ENCODE measurements around the gene ABHD6.
"Not testable (repeated sequence)": the region's sequence is repeated elsewhere in the genome, so short reads cannot be mapped to it uniquely, and the experiment has no call there.

ABHD6 gene, protein sequence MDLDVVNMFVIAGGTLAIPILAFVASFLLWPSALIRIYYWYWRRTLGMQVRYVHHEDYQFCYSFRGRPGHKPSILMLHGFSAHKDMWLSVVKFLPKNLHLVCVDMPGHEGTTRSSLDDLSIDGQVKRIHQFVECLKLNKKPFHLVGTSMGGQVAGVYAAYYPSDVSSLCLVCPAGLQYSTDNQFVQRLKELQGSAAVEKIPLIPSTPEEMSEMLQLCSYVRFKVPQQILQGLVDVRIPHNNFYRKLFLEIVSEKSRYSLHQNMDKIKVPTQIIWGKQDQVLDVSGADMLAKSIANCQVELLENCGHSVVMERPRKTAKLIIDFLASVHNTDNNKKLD

DNA sequence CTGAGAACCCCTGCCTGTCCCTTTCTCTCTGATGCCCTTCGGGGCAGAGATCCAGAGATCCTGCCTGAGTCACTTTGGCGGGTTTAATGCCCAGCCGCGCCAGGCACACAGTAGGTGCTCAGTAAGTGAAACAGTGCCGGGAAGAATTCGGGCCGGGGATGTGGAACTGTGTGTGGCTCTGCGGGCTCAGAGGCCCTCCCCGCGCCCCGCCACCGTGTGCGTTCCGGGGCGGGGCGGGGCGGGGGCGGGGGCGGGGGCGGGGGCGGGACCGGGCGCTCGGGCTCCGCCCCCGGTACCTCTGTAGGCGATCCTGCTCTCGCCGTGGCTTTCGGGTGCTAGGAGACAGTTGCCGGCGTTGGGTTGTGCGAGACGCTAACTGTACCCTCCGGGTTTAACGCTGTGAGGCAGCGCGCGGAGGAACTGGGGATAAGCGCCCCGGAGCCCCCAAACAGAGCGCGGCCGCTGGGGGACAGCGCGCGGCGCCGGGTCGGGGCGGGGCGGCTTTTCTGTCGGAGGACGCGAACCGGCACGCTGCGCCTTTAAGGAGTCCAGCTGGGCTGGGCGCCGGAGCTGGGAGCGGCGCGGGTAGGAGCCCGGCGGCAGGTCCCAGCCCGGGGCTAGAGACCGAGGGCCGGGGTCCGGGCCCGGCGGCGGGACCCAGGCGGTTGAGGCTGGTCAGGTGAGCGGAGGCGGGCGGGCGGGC, at the start of gene ABHD6:
ABHD6 (plus strand) TSS at position 555 of the 703 bp plus-strand sequence. CDS start 18,795 bp downstream, outside the sequence.
- peak; percentile 70 for DNase-seq

DNA sequence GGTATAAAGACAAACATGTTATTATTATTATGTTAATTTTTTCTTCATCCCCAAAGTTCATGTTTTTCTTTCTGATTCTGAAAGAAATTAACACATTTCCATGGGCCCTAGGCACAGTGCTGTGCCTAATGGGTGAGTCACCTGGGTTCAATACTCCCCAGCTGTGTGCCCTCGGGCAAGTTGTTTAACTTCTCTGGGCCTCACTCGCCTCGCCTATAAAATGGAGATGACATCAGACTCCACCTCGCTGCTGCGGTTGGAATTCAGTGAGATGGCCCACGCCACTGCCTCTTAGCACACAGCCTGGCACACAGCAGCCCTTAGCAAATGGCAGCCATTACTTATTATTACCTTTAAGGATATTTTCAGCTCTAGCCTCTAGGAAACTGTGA, 49.4 kb upstream of the ABHD6 start:
- DNase-seq = no peak

DNA sequence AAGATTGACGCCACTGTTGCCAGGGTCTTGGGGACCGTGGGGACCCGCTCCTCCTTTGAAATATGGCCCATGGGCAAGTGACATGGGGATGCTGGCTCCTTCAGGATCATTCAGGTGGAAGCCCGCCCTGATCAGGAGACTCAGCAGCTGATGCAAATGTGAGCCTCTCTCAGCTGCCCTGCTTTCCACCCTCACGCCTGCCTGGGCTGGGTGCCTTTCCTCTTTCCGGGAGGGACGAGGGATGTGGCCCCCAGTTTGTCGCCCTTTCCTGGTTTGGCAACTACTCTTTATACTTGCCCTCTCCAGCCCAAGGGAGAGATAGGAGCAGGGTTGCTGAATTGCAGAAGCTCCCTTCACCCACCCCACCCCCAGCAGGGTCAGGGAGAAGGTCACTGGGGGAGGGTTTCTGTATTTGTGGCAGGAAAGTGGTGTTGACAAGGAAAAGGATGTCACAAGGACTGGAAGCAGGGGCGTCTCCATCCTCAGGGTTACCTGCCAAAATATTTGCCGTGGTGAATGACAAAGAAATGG, 48.6 kb upstream of the ABHD6 start:
- peak; percentile 14 for DNase-seq

DNA sequence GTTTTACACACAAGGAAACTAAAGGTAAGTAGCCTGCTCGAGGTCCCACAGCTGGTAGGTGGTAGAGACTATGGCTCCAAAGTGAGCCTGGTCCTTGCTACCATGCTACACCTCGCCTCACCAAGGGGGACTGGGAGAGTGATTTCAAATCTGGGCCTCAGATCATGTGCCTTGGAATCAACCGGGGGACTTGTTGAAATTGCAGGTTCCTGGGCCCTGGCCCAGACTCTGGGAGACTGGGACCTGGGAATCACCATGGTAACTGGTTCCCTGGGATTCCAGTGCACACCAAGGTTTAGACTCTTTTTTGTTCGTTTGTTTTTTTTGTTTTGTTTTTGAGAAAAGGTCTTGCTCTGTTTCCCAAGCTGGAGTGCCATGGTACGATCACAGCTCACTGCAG, 47.9 kb upstream of the ABHD6 start:
- DNase-seq = no peak

DNA sequence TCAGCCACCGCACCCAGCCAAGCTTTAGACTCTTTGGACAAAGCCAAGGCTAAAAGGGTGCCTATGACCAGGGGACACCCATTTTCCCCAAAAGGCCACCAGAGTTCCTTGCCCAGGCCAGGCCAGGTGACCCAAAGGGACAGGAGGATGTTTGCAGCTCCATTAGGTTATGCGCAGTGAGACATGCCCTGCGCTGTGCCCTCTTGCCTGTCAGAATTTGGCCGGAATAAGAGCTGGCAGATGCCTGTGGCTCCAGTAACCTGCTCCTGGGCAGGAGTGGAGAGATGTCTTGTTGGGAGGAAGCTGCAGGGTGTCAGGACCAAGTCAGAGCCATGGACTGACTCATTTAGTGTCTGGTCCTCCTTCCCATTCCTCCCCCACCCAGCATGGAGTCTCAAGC, 47.3 kb upstream of the ABHD6 start:
- no peak for DNase-seq

DNA sequence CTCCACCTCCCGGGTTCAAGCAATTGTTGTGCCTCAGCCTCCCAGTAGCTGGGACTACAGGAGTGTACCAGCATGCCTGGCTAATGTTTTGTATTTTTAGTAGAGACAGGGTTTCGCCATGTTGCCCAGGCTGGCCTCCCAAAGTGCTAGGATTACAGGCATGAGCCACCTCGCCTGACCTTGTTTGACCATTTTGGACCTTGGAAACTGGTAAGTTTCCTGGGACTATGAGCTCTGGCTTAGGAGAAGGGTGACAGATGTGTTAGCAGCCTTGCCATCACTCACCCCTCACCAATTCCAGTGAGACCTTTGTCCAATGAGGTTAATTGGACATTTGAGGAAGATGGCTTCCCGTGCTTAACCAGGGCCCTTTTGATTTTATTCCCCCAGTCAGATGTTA, 46.7 kb upstream of the ABHD6 start:
- DNase-seq = no peak

DNA sequence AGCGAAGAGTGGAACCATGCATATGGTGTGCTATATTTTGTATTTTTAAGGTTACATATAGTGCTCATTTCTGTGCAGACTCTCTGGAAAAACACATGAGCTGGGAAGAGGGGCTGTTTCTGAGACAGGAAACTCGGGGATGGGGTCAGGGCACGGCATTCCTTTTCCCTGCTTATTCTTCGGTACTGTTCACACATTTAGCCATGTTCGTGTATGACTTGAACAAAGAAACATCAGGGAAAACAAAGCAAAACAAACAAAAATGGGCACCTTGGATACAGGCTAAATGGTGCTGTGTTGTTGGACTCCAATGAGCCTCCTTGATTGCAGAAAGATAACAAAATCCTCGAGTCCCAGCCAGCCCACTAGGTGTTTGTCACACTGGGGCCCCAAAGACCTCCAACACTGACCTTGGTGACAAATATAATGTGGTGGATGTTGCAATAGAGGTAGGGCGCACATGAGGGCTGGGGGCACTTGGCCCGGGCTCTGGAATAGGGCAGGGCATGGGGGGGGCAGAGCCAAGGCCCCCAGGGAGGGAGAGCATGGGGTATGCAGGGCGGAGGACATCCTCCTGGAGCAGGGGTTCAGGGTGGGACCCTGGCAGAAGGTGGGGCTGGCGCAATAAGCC, 46.1 kb upstream of the ABHD6 start:
- DNase-seq = no peak

DNA sequence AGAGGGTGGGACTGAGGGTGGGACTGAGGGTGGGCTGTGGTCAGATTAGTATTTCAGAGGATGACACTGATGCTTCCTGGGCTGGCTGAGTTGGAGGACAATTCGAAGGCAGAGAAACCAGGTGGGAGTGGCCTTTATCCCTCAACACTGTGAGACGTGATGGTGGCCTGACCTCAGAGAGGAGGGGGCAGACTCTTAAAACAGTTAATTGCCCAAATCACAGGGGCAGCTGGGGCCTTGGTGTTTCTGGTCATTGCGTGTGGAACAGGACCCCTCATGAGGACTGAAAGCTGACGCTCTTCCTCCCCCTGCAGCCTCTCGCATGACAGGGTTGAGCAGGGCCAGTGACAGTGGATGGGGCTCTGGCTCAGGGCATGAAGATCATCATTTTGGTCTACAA, 45.5 kb upstream of the ABHD6 start:
- DNase-seq = no peak

DNA sequence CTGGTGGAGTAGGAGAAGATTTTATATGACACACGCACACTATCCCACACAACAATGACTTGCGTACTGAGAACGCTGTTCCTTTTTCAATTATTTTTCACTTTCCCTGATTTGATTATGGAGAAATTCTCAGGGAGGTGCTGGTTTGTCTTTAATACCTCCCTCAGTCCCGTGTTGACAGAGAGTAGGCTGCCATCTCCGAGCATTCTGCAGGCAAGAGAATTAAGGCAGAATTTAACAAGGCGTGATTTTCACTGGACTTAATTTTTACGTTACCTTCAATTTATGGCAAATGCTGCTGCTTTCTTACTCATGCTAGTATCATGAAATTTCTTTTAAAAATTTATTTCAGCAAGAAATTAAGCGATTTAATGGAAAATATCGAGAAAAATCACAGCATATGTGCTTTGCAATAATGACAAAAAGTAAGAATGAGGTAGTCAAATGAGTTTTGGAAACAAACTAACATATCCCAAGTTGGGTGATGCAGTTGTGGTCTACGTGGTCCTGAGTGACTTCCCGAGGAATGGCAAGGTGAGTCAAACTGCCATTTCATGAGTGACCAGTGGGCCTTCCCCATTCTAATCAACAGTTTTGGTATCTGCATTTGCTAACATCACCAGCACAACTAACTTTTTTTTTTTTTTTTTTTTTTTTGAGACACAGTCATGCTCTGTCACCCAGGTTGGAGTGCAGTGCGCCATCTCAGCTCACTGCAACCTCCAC, 43.7 kb upstream of the ABHD6 start:
- DNase-seq = no peak

DNA sequence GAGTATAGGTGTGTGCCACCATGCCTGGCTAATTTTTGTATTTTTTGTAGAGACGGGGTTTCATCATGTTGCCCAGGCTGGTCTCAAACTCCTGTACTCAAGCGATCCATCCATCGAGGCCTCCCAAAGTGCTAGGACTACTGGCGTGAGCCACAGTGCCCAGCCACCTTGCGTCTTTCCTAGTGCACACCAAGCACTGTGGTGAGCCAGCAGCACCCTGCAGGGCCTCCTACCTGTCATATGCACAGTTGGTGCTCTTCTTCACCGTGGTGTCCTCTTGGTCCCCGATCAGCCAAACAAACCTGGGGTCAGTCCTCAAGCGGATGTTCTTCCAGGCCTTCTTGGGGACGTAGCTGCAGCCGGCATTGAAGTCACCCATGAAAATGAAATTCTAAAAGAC, 40.0 kb upstream of the ABHD6 start:
- DNase-seq = no peak

DNA sequence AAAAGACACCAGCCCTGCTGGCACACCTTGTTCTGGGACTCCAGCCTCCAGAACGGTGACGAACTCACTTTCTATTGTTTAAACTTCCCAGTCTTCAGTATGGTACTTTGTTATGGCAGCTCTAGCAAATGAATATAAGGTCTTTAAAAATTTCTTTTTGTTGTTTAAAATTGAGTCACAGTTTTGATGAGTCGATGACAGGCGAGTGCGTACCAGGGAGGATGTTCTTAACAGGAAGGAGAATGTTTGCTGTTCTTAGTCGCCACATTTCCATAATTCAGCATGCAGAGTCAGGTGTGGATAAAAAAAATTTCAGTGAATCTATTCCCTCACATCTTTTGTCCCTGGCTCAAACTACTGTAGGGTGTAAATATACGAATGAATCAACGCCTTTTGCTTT, 39.2 kb upstream of the ABHD6 start:
- DNase-seq = peak; percentile 5

DNA sequence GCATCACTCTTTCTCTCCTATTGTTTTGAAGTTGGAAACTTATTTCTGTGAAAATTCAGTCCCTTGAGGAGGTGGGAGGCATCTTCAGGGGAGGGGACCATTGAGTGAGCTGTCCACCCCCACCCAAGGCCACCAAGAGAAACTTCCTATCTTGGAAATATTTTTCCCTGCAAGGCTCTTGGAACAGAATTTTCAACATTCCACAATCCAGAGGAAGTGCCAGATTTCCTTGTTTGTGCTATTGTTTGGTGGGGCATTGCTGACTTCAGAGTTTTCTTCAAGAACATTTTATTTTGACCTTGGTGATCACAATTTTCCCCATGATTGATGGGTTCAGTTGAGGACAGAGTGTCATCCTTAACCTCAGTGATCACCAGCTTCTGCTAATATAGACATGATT, 38.8 kb upstream of the ABHD6 start:
- no peak for DNase-seq

DNA sequence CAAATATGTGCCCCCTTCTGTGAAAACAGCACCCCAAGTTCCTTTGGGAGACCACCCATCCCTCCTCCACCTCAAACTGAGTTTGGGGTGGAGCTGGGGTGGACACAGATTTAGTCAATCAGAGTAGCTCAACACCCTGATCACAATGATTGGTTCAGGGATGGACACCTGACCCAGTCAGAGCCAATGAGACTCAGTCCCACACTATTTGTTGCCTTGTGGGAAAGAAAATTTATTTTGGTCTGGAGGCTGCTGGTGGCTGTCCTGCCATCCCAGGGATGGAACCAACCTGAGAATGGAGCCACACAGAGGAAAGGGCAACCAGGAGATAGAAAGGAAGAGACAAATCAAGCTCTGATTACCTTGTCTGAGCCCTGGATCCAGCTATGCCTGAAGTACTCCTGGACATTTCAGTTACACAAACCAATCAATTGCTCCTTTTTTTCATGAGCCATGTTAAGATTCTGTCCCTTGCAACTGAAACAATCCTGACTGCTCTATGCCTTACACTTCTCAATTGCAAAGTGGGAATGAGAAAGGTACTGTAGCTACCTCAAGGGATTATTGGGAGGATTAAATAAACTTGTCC, 37.4 kb upstream of the ABHD6 start:
- DNase-seq = no peak

DNA sequence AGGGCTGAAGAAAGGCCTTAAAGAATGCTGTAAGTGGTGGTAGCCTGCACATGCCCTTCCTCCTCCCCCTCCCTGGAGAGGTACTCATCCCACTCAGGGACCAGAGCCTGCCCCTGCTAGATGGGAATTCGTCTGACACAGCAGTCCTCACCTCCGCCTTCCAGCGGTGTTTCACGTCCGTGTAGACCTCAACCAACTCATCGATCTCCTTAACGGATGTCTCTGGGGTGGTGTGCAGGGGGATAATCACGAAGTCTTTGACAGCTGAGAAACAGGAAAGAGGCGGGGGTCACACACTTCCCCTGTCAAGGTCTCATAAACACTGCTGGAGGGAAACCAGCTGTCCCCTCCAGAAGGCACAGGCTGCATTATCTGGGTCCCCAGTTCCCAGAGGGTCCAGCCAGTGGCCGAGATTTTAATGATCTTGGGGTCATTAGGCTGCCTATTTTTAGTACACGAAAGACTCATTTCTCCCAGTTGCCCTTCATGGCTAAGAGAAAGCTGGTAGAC, 36.7 kb upstream of the ABHD6 start:
- no peak for DNase-seq

DNA sequence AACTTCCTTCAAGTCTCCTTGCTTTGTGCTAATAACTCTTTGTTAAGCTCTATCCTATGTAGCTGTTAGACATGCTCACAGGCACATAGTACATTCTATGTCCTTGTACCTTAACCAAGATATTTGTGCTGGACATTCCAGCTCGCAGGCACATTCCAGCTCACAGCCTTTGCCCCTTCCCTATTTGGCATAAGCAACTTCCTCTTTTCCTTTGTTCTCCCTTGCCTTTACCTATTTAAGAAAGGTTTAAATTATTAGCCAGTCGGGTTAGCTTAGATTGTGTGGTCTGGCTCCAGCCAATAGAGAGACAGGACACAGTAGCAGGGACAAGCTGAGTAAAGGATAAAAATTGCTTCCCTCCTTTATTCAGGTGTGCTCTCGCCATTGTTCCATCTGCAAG, 36.1 kb upstream of the ABHD6 start:
- not testable (repeated sequence) for DNase-seq

DNA sequence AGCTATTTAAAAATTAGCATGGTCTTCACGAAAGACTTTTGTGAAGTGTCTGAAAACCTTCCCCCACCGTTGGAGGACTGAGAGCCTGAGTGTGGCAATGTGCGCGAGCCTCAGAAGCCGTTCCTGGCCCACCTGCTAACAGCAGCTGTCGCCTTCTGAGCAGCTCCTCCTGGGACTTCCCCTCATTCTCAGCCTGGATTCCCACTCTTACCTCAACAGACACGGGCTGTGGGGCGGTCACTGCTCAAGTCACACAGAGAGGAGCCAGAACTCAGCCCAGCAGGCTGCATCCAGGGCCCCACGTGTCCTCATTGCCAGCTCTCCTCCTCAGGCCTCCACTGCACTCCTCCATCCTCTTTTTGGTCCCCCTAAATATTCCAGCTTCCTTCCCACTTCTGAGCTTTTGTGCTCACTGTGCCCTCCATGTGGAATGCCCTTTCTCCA, 34.7 kb upstream of the ABHD6 start:
- no peak for DNase-seq

DNA sequence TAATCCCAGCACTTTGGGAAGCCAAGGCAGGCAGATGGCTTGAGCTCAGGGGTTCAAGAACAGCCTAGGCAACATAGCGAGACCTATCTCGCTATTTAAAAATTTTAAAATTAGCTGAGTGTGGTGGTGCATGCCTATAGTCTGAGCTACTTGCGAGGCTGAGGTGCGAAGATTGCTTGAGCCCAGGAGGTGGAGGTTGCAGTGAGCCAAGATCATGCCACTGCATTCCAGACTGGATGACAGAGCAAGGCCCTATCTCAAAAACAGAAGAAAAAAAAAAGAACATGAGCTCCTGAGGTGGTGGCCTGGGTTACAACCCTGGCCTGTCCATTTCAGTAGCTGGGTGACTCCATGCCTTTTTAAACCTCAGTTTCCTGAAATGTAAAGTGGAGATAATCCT, 34.1 kb upstream of the ABHD6 start:
- DNase-seq = no peak

DNA sequence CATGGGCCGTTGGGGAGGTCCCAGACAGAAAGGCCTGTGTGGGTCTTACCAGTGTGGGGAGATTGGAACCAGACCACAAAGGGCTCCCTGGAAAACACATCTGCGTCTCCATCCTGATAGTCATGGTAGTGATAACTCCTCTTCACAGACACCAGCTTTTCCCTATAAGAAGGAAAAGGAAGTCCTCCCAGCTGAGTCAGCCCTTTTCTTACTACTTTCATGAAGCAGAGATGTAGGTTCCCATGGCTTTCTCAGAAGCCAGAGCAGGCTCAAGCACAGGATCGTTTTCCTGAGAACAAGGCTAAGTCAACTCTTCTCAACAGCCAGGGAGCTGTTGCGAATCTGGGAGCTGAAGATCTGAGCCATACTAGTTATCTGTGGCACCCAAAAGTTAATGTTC, 32.9 kb upstream of the ABHD6 start:
- no peak for DNase-seq

DNA sequence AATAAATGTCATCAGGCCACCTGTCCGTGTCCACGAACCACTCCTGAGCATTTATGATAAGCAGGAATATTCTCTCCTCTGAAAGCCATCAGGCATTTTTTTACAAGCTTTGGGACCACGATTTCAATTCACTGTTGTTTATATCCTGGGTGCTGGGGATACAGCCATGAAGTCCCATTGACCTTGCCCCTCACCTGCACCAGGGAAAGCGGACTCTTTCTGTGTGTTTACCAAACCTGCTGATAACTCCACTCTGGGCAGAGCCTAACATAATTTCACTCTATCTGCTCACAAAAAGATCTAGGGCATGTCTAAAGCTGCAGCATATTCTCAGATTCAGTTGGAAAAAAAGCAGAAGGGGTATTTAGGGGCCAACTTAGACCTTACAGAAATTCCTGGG, 31.6 kb upstream of the ABHD6 start:
- no peak for DNase-seq

DNA sequence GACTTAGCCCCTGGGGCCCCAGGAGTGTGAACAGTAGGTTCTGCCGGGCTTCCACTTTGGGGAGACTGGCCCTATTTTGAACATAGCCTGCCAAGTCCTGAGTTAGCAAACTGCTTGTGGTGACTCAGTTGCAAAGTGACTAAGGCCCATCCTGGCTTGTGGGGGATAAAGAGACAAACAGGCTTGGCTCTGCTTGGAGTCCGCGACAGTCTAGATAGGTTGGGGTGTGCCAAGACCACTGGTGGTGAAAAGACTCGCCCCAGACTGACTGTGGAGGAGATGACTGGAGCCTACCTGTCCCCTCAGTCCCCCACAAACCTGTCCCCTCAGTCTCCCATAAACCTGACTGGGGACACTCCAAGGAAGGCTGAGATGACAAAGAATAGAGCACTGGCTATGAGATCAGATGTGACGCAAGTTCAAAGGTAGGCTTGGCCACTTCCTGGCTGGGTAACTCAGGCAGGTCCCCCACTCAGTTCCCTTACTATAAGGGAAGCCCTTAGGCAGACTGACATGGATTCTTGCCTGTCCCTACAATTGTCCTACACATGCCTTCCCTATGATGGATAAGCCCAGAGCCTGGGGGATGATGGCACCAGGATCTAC, 31.1 kb upstream of the ABHD6 start:
- DNase-seq = peak; percentile 44

DNA sequence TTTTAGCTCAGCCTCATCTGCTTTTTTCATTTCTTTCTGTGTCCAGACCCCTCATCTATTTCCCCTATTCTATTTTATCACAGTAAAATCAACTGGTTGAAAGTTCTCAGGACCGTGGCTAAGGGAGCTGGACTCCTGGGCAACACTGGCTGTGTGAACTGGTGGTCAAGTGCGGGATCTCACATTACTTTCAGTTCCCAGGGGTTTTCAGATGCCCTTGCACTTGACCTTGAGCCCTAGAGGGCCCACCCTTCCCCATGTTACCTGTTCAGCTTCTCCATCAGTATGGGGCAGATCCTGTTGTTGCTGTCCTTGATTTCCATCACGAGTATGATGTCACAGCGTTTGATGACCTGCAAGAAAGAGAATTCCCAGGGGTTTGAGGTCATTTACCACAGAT, 29.6 kb upstream of the ABHD6 start:
- DNase-seq = no peak

DNA sequence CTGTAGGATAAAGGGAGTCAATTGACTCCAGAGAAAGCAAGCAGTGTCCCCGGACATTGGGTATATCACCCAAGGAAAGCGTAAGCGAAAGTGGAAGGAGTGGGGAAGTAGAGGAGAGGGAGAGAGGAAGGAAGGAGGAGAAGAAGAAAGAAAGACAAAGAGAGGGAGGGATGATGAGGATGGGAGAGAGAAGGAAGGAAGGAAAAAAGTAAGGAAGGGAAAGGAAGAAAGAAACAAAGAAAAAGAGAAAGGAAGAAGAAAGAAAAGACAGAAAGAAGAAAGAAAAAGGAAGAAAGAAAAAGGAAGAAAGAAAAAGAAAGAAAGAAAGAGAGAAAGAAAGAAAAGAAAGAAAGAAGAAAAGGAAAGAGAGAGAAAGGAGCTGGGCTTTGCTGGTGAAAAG, 27.7 kb upstream of the ABHD6 start:
- DNase-seq = no peak
